ENCODE measurements around the gene WDR1. TPM values are rescaled to one million over a fixed set of nuclear protein-coding genes. Genes with fewer than 3 reads are reported as not detected.

Gene WDR1
- total and polyA plus RNA-seq, 2 donors (not counting 1 experiment from before 2014, with no cell fraction given): 331 to 751 TPM

GRCh38 chr4:10115797-10116568 is 616 bp downstream of the WDR1 start:
- peak overlapping the region; percentile 81 for H3K27ac ChIP-seq (ENCODE audit: insufficient read depth, low read length)
- H3K9me3 ChIP-seq (ENCODE audit: control insufficient read depth, insufficient read depth, low read depth, low read length): no peaks in the 10 kb centered on the region
- peak overlapping the region; percentile 58 for H3K9ac ChIP-seq (ENCODE audit: insufficient read depth, low read length)
- no peaks in the 10 kb centered on the region for H3K27me3 ChIP-seq (ENCODE audit: control insufficient read depth, insufficient read depth, low read length)
- H3K36me3 ChIP-seq (ENCODE audit: control insufficient read depth, insufficient read depth, low read length): peaks cover 35% of the 10 kb centered on the region
- H3K4me2 ChIP-seq (ENCODE audit: extremely low read depth, insufficient read depth, low read length): peak overlapping the region; percentile 79
- peak in 1 of 2 donors; percentile 52 for DNase-seq (ENCODE audit: low read depth in 2 of 2)
- H3K79me2 ChIP-seq (ENCODE audit: control insufficient read depth, insufficient read depth, low read length): peaks cover 53% of the 10 kb centered on the region
- TF ChIP-seq EZH2 (IDR thresholded peaks at IDR 0.05; ENCODE audit: low read length, missing control alignments): no peak
- TF ChIP-seq, protein P1, sequence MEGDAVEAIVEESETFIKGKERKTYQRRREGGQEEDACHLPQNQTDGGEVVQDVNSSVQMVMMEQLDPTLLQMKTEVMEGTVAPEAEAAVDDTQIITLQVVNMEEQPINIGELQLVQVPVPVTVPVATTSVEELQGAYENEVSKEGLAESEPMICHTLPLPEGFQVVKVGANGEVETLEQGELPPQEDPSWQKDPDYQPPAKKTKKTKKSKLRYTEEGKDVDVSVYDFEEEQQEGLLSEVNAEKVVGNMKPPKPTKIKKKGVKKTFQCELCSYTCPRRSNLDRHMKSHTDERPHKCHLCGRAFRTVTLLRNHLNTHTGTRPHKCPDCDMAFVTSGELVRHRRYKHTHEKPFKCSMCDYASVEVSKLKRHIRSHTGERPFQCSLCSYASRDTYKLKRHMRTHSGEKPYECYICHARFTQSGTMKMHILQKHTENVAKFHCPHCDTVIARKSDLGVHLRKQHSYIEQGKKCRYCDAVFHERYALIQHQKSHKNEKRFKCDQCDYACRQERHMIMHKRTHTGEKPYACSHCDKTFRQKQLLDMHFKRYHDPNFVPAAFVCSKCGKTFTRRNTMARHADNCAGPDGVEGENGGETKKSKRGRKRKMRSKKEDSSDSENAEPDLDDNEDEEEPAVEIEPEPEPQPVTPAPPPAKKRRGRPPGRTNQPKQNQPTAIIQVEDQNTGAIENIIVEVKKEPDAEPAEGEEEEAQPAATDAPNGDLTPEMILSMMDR (conservative IDR thresholded peaks at IDR 0.05 in 1 of 2, IDR thresholded peaks at IDR 0.05 in 1 of 2; ENCODE audit: low read depth in 1 of 2, low read length in 2 of 2): no peak
- H3K4me1 ChIP-seq (ENCODE audit: control insufficient read depth, extremely low read depth, insufficient read depth, low read length): peaks cover 10% of the 10 kb centered on the region
- H2AFZ ChIP-seq (ENCODE audit: low read length): no peak overlapping the region
- H4K20me1 ChIP-seq (ENCODE audit: control insufficient read depth, extremely low read depth, insufficient read depth, low read length): no peaks in the 10 kb centered on the region
- peak overlapping the region; percentile 54 to 75 (median 74) for H3K4me3 ChIP-seq (replicated peaks in 1 of 4; ENCODE audit: control extremely low read depth in 1 of 4, insufficient read depth in 1 of 4, low read depth in 3 of 4, low read length in 4 of 4)

DNA sequence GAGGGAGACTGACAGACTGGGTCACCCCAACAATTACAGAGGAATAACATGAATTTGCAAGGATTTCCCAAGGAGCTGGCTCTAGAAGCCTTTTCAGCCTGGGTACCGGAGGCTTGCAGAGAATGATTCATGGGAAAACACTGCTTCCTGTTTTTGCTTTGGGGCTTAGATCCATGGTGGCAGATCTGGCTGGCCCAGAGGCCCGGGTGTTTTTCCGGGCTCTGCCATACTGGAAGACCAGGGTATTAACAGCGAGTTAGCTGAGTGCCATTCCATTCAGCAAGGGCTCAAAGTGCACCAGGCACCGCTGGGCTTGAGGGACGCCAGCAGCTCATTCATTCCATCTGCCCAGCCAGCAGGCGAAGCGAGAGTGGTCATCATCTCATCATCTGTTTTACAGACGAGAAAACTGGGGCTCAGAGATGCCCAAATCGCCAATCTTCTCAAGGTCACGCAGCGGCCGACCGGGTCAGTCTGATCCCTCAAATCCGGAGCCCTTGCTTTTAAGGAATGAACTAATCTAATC is 1.3 kb downstream of the WDR1 start:
- TF ChIP-seq, protein P1 (conservative IDR thresholded peaks at IDR 0.05 in 1 of 2, IDR thresholded peaks at IDR 0.05 in 1 of 2; ENCODE audit: low read depth in 1 of 2, low read length in 2 of 2): no peak
- no peak for TF ChIP-seq EZH2 (IDR thresholded peaks at IDR 0.05; ENCODE audit: low read length, missing control alignments)
- peaks cover 59% of the 10 kb centered on the region for H3K79me2 ChIP-seq (ENCODE audit: control insufficient read depth, insufficient read depth, low read length)
- no peaks in the 10 kb centered on the region for H3K9me3 ChIP-seq (ENCODE audit: control insufficient read depth, insufficient read depth, low read depth, low read length)
- H3K27me3 ChIP-seq (ENCODE audit: control insufficient read depth, insufficient read depth, low read length): no peaks in the 10 kb centered on the region
- peaks cover 10% of the 10 kb centered on the region for H3K4me1 ChIP-seq (ENCODE audit: control insufficient read depth, extremely low read depth, insufficient read depth, low read length)
- peak overlapping the region; percentile 81 for H3K27ac ChIP-seq (ENCODE audit: insufficient read depth, low read length)
- DNase-seq (ENCODE audit: low read depth in 2 of 2): peak; percentile 49 to 61
- peak overlapping the region; percentile 54 to 75 (median 74) for H3K4me3 ChIP-seq (replicated peaks in 1 of 4; ENCODE audit: control extremely low read depth in 1 of 4, insufficient read depth in 1 of 4, low read depth in 3 of 4, low read length in 4 of 4)
- H3K36me3 ChIP-seq (ENCODE audit: control insufficient read depth, insufficient read depth, low read length): peaks cover 36% of the 10 kb centered on the region
- no peaks in the 10 kb centered on the region for H4K20me1 ChIP-seq (ENCODE audit: control insufficient read depth, extremely low read depth, insufficient read depth, low read length)
- peak overlapping the region; percentile 79 for H3K4me2 ChIP-seq (ENCODE audit: extremely low read depth, insufficient read depth, low read length)
- H3K9ac ChIP-seq (ENCODE audit: insufficient read depth, low read length): peak overlapping the region; percentile 58
- H2AFZ ChIP-seq (ENCODE audit: low read length): no peak overlapping the region

DNA sequence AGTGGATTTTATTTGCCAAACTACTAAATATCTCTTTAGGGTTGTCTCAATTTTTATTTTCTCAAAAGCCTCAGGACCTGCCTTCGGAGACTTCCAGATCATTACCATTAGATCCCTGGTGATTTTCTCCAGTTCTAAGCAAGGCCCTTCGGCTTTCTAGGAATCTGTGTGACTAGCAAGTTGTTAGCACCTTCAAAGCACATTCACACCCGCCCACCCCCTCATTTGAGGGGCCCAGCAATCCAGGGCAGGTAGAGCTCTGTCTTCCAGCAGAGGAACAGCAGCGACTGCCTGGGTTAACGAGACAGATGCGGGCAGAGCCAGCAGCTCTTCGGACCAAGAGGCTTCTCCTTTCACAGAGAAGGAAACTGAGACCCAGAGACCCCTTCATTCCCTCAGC is 2.0 kb downstream of the WDR1 start:
- Histone ChIP-seq H3K4me1 (ENCODE audit: control insufficient read depth, extremely low read depth, insufficient read depth, low read length) (peaks cover 12% of the 10 kb centered on the region), H3K4me2 (ENCODE audit: extremely low read depth, insufficient read depth, low read length) (peak overlapping the region; percentile 79), H3K27me3 (ENCODE audit: control insufficient read depth, insufficient read depth, low read length) (no peaks in the 10 kb centered on the region), H3K36me3 (ENCODE audit: control insufficient read depth, insufficient read depth, low read length) (peaks cover 42% of the 10 kb centered on the region), H4K20me1 (ENCODE audit: control insufficient read depth, extremely low read depth, insufficient read depth, low read length) (no peaks in the 10 kb centered on the region), H3K27ac (ENCODE audit: insufficient read depth, low read length) (peak overlapping the region; percentile 81), H3K9me3 (ENCODE audit: control insufficient read depth, insufficient read depth, low read depth, low read length) (no peaks in the 10 kb centered on the region), H3K9ac (ENCODE audit: insufficient read depth, low read length) (peak overlapping the region; percentile 58), H3K79me2 (ENCODE audit: control insufficient read depth, insufficient read depth, low read length) (peaks cover 66% of the 10 kb centered on the region), H3K4me3 (replicated peaks in 1 of 4; ENCODE audit: control extremely low read depth in 1 of 4, insufficient read depth in 1 of 4, low read depth in 3 of 4, low read length in 4 of 4) (peak overlapping the region; percentile 54 to 75 (median 74)), H2AFZ (ENCODE audit: low read length) (no peak overlapping the region)
- no peak for DNase-seq (ENCODE audit: low read depth in 2 of 2)
- no peak for TF ChIP-seq EZH2 (IDR thresholded peaks at IDR 0.05; ENCODE audit: low read length, missing control alignments)
- TF ChIP-seq, protein P1 (conservative IDR thresholded peaks at IDR 0.05 in 1 of 2, IDR thresholded peaks at IDR 0.05 in 1 of 2; ENCODE audit: low read depth in 1 of 2, low read length in 2 of 2): no peak
